RWPE2 (cell line): ENCODE results near the gene CCNJL.

ENCODE experiments used
- ATAC-seq: fragments of 200-7000 bp; cut with Tn5 transposase; 3 replicates; pipeline ENCODE4 v1.9.1; 2021; ENCODE audit warnings: low read depth
- DNase-seq: peaks from one replicate; pipeline ENCODE4 v3.0.0-alpha.2; 2020; ENCODE audit warnings: low spot score
- H3K27ac ChIP-seq: fragments of 450-650 bp; 2 replicates; pipeline ENCODE4 v1.5.1; 2017; ENCODE audit warnings: mild to moderate bottlenecking; ENCODE audit not compliant: poor library complexity, severe bottlenecking
- H3K27me3 ChIP-seq: fragments of 250-450 bp; sonication (Bioruptor Pico); 2 replicates; pipeline ENCODE4 v1.5.1; 2021; ENCODE audit warnings: mild to moderate bottlenecking, moderate library complexity; ENCODE audit not compliant: insufficient read depth, poor library complexity, severe bottlenecking
- H3K36me3 ChIP-seq: fragments of 250-450 bp; sonication (Bioruptor Pico); 2 replicates; pipeline ENCODE4 v1.5.1; 2020; ENCODE audit warnings: low read depth, mild to moderate bottlenecking, moderate library complexity
- H3K4me1 ChIP-seq: fragments of 250-450 bp; sonication (Bioruptor Pico); 2 replicates; pipeline ENCODE4 v1.5.1; 2021; ENCODE audit warnings: mild to moderate bottlenecking, moderate library complexity; ENCODE audit not compliant: insufficient read depth, poor library complexity, severe bottlenecking
- H3K4me3 ChIP-seq: fragments of 250-450 bp; sonication (Bioruptor Pico); 2 replicates; pipeline ENCODE4 v1.5.1; 2021; ENCODE audit warnings: mild to moderate bottlenecking, moderate library complexity; ENCODE audit not compliant: severe bottlenecking
- H3K9me3 ChIP-seq: fragments of 250-450 bp; sonication (Bioruptor Pico); 2 replicates; pipeline ENCODE4 v1.5.1; 2021; ENCODE audit warnings: mild to moderate bottlenecking, moderate library complexity; ENCODE audit not compliant: severe bottlenecking
- TF ChIP-seq, protein P1 (sequence below): fragments of 450-650 bp; IDR thresholded peaks from one replicate; pipeline ENCODE4 v1.5.1; 2017; ENCODE audit warnings: mild to moderate bottlenecking, moderate library complexity; ENCODE audit not compliant: poor library complexity, severe bottlenecking

Gene CCNJL

DNA sequence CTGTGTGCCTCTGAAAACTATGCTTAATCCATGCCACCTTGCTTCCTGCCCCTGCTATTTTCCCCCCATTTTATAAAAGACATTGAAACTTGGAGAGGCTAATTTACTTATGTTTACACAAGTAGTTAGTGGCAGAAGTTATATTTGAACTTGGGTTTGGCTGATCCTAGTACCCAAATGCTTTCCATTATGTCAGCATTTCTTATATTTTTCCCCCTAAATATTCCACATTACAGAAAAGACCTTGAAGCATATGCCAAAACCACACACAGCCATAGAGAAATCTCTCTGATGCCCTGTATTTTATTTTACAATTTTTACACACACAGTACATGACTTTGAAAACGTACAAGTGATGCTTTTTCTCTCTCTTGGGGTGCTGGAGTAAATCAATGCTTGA lies 46.9 kb upstream of the CCNJL start:
- Histone ChIP-seq H3K27ac (no peak overlapping the region), H3K27me3 (no peaks in the 10 kb centered on the region), H3K4me3 (no peak overlapping the region), H3K9me3 (no peaks in the 10 kb centered on the region), H3K36me3 (no peaks in the 10 kb centered on the region), H3K4me1 (no peaks in the 10 kb centered on the region)
- TF ChIP-seq, protein P1, sequence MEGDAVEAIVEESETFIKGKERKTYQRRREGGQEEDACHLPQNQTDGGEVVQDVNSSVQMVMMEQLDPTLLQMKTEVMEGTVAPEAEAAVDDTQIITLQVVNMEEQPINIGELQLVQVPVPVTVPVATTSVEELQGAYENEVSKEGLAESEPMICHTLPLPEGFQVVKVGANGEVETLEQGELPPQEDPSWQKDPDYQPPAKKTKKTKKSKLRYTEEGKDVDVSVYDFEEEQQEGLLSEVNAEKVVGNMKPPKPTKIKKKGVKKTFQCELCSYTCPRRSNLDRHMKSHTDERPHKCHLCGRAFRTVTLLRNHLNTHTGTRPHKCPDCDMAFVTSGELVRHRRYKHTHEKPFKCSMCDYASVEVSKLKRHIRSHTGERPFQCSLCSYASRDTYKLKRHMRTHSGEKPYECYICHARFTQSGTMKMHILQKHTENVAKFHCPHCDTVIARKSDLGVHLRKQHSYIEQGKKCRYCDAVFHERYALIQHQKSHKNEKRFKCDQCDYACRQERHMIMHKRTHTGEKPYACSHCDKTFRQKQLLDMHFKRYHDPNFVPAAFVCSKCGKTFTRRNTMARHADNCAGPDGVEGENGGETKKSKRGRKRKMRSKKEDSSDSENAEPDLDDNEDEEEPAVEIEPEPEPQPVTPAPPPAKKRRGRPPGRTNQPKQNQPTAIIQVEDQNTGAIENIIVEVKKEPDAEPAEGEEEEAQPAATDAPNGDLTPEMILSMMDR: no peak
- ATAC-seq (no peak), DNase-seq (no peak)

DNA sequence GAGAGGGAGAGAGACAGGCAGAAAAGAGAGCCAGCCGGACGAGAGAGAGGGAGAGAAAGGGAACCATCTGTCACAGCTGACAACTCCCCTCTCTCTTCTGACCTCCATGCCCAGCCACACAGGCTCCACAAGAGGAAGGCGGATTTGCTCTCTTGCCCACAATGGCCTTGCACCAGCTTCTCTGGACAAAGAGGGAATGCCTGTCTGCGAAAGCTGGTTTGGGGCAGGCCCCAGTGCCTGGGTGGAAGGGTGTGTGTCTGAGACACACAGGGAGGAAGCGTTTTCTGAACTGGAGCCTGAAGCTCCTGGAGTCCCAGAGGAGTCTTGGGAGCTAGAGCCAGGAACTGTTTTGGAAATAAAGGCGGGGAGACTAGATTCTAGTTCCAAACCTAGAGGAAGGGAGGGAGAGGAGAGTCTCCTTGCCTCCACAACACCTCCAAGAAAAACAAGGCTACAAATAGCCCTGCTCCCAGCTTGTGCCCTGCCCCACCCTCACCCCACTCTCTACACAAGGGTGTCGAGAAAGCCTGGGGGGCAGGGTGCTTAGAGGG lies 45.6 kb upstream of the CCNJL start:
- TF ChIP-seq, protein P1: no peak
- Histone ChIP-seq H3K9me3 (no peaks in the 10 kb centered on the region), H3K4me1 (no peaks in the 10 kb centered on the region), H3K4me3 (no peak overlapping the region), H3K27ac (no peak overlapping the region), H3K27me3 (no peaks in the 10 kb centered on the region), H3K36me3 (no peaks in the 10 kb centered on the region)
- ATAC-seq (no peak), DNase-seq (no peak)

DNA sequence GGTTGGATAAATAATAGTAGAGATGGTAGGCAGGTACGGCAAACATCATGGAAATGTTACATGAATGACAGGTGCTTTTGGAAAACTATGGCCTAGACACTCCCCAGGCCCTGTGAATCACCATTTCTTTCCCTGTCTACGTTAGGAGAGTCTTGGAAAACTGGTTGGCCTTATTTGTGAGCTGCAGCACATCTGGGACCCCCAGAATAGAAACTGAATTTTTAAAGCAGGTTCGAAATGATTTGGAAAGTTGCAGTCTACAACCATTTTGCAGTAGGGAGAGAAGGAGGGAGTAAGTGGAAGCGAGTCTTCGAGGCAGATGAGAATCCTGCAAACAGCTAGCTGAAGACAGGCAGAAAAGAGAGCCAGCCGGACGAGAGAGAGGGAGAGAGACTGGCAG lies 45.0 kb upstream of the CCNJL start:
- DNase-seq (no peak), ATAC-seq (no peak)
- no peak overlapping the region for H3K4me3 ChIP-seq
- no peaks in the 10 kb centered on the region for H3K9me3 ChIP-seq
- H3K4me1 ChIP-seq: no peaks in the 10 kb centered on the region
- TF ChIP-seq, protein P1: no peak
- H3K36me3 ChIP-seq: no peaks in the 10 kb centered on the region
- H3K27me3 ChIP-seq: no peaks in the 10 kb centered on the region
- H3K27ac ChIP-seq: no peak overlapping the region

DNA sequence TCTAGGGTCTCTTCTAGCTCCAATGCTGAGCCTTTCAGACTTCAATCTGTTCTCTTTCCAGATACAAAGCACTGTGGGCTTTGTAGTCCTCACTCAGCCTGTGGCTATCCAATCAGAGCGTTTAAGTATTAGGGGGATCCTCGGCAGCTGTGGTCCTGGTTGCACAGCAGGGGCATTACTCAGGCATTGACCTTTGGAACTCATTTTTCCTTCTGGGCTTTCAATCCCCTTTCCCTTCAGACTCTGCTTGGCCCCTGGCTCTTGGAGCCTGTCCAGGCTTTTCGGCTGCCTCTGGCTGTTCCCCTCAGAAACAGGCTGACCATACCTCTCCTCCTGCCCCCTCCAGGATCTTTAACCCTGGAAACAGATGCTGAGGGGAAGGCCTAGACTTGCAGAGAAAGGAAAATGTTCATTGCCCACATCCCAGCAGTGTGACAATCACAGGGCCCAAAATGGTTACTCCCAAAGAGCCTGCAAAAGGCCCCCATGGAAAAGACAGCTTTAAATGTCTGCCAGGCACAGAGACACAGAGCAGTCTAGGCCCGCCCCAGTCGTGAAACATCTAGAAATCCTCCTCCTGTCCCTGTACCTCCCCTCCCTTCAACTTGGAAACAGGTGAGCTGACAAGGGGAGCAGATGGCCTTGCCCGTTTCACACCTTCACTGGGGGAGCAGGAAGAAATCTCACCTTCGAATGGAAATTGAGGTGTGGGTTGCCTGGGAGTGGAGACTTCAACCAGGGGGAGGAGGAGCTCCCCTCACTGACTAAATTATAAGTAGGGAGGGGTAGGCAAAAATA lies 44.4 kb upstream of the CCNJL start:
- no peaks in the 10 kb centered on the region for H3K36me3 ChIP-seq
- no peak overlapping the region for H3K27ac ChIP-seq
- no peaks in the 10 kb centered on the region for H3K9me3 ChIP-seq
- TF ChIP-seq, protein P1: no peak
- no peaks in the 10 kb centered on the region for H3K27me3 ChIP-seq
- H3K4me1 ChIP-seq: no peaks in the 10 kb centered on the region
- ATAC-seq (no peak), DNase-seq (no peak)
- no peak overlapping the region for H3K4me3 ChIP-seq

DNA sequence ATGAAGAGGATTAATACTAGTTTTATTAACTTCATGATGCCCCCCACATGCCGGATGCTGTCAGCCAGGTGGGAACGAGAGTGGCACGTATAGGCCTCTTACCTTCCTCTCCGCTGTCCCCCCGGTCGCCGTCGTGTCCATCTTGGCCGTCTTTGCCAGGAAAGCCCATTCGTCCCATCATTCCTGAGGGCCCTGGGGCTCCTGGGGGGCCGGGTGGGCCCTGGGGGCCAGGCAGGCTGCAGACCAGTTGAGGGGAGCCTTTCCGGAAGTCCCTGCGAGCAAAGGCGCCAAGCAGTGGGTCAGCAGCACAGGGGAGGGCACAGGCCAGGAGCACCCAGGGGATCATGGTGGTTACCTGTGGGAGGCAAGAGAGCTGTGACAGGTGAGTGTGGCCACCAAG lies 42.3 kb upstream of the CCNJL start:
- no peak overlapping the region for H3K4me3 ChIP-seq
- DNase-seq: no peak
- TF ChIP-seq, protein P1: no peak
- H3K9me3 ChIP-seq: no peaks in the 10 kb centered on the region
- ATAC-seq: no peak
- H3K4me1 ChIP-seq: no peaks in the 10 kb centered on the region
- H3K36me3 ChIP-seq: no peaks in the 10 kb centered on the region
- H3K27me3 ChIP-seq: no peaks in the 10 kb centered on the region
- no peak overlapping the region for H3K27ac ChIP-seq
